NCI-H345 (cell line): ENCODE data around the gene CACNA2D2.

Experiments used
- DNase-seq: peaks from one replicate; lab custom pipeline; 2025; lab: John Stamatoyannopoulos, UW

Gene CACNA2D2

DNA sequence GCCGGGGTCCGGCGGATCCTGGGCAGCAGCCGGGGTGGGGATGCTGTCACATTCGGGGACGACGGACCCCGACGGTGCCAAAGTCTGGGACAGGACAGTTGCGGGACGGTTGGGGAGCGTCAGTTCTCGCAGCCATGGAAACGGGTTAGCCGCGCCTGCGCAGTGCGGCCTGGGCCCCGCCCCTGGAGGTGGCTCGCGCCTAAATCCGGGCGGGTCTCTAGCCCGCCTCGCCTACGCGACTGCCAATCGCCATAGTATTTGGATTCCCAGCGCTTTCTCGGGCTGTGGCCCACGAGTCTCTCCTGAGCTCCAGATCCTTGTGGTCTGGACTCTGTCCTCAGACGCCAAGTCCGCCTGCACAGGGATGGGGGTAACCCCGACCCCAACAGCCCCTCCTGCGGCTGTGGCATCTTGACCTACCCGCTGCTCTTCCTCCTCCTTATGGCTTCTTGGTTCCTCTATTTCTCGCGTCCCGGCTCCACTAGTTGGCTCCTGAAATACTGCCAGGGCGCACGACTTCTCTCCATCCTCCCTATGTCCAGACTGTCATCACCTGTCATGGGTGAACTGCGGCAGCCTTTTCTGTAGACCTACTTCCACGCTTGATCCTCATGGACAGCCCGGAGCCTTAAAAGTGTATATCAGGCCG lies 157.7 kb downstream of the CACNA2D2 start, which contains the start of gene ZMYND10:
ZMYND10 (minus strand) TSS at position 147 of the 649 bp plus-strand sequence. CDS start 153 bp downstream, outside the sequence.
- peak; percentile 66 for DNase-seq

DNA sequence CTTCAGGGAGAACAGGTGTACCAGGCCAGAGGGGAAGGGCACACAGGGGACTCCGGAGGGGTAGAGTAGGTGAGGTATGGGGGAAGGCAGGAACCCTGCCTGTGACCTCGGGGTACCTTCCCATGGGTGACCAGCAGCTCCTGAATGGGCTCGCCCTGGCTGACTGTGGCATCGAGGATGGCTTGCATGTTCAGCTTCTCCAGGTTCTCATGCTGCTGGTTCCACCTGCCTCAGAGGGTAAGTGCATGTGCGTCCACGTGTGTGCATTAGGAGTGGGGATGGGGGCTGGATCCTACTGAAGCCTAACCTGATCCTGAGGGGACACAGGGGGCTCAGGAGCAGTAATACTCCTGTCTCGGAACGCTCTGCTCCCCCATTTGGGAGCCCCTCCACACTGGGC lies 158.4 kb downstream of the CACNA2D2 start:
- no peak for DNase-seq

DNA sequence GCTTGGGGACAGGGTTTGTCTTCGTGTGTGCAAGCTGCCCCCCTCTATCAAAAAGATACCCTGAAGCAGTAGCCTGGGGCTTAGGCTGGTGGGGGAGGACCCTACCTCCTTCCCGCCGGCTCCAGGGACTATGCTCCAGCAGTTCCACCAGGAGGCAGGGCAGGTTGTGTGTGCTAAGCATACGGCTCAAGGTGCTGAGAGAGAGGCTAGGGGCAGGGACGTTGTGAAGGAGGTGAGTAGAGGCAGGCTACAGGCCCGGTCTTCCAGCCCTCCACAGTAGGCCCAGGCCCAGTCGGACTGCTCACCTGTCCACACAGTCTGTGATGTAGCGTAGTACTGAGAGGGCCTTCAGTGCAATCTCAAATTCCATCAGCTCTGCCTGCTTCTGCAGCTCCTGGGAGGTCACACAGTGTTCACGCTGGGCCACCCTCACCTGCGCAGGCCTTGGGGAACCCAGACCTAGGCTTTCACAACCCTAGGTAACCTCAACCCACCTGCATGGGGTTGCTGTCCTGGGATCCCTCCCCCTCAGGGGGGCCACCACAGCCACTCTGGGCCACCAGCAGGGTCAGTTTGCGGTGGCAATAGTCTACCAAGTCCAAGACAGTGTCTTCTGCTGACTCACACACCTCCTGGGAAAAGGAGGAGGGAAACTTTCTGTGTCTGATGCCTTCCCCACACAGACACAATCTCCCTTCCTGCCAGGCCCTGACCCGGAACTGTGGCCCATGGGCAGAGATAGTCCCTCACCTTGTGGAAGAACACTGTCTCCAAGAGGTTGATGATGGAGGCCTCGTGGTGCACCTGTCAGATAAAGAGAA lies 160.4 kb downstream of the CACNA2D2 start:
- DNase-seq: no peak

DNA sequence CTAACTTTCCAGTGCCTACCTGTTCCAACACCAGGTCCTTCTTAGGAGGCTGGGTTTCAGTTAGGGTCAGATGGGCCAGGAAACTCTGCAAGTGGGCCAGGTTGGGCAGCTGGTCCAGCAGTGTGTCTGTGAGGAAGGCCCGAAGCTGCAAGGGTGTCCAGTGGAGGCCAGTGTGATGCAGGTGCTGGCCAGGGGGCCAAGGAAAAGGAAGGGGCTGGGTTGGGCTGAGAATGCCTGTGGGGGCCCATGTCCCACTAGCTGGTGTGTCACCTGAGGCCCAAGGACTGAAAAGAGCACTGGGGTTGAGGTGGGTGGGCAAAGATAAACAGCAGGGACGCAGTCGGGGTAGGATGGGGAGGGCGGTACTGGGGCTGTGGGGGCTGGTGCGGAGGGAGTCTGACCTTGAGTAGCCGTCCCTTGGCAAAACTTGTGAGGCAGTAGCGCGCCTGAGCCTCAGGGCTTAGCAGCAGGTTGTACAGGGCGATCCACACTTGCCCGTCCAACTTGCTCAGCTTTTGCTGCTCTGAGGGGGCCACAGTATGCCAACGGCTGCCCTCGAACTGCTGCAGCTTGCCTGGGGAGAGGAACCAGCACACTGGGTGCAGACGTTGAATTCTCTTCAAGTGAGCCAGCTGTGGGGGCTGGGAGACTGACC lies 161.3 kb downstream of the CACNA2D2 start:
- DNase-seq: no peak

DNA sequence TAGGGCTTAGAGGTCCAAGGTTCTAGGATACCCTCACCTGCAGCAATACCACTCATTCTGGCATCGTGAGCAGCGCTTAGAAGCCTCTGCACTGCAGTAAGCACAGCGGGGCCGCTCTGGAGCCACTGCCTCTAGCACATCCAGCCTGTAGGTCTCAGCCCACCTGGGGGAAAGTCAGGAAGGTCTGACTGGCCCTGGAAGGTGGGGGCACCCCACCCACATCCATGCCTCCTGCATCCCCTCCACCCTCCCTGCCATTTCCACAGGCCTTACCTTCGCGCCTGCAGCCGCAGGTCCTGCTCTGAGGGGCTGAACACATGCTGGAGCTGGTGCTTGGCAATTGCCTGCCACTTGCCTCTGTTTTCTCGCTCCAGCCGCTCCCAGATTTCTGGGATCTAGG lies 161.9 kb downstream of the CACNA2D2 start:
- no peak for DNase-seq

DNA sequence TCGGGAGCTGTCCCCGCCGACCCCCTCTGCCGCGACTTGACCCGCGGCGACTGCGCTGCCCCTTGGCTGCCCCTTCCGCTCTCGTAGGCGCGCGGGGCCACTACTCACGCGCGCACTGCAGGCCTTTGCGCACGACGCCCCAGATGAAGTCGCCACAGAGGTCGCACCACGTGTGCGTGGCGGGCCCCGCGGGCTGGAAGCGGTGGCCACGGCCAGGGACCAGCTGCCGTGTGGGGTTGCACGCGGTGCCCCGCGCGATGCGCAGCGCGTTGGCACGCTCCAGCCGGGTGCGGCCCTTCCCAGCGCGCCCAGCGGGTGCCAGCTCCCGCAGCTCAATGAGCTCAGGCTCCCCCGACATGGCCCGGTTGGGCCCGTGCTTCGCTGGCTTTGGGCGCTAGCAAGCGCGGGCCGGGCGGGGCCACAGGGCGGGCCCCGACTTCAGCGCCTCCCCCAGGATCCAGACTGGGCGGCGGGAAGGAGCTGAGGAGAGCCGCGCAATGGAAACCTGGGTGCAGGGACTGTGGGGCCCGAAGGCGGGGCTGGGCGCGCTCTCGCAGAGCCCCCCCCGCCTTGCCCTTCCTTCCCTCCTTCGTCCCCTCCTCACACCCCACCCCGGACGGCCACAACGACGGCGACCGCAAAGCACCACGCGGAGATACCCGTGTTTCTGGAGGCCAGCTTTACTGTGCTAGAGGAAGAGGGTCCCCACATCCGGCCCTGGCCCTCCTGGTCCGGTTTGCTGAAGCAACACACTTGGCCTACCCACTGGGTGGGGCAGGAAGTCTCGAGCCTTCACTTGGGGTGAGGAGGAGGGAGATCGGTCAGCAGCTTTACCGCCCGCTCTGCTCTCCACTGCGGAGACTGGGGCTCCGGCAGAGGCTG lies 162.7 kb downstream of the CACNA2D2 start, which contains the start of gene RASSF1:
RASSF1 (minus strand) TSS at position 389 of the 882 bp plus-strand sequence; CDS start at position 358, 31 bp downstream.
- DNase-seq: no peak

DNA sequence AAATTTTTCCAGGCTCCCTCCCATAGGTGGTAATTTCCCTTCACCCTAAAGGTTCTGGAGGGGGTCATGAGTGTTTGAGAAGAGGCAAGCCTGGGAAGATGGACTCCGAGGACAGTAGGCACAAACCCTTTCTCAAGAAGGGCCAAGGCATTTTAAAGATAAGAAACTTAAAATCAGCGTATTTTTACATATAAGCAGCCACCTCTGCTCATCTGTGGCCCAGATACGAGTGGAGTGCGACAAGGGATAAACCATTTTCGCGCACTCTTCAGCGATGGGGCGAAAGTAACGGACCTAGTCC lies 163.3 kb downstream of the CACNA2D2 start:
- no peak for DNase-seq

DNA sequence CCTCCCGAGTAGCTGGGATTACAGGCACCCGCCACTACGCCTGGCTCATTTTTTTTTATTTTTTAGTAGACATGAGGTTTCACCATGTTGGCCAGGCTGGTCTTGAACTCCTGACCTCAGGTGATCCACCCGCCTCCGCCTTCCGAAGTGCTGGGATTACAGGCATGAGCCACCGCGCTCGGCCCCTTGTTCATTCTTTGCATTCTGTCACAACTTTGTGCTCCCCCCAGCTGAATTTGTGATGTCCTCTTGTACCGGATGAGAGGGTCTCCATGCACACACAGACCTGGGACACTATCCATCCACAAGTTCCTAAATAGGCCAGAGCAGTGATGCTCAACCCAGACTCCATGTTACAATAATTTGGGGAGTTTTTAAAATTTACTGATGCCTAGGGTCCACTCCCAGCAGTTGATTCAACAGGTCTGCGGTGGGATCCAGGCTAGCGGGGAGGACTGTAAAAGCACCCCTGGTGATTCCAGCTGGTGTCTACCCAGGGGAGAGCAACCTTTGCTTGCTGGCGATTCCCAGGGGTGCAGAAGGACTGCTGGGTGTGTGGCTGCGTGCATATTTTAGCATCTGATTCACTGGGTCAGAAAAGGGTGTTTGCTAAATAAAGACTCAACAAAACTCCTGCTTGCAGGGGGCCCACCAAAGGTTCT lies 163.8 kb downstream of the CACNA2D2 start:
- no peak for DNase-seq

DNA sequence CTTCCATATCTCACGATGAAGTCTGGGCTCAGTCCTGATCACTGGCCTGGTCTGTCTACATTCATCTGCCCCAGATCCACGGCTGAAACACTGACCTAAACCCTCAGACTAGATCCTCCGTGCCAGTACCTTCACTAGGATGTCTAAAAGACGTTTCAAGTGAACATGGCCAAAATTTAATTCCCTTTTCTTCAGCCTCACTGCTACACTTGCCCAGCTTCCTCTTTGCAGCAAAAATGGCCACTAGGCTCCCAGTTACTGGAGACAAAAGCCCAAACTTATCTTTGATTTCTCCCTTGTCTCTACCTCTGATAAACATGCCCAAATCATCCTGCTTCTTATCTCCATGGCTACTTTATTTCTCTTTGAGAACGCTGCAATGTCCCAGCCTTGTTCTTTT lies 164.5 kb downstream of the CACNA2D2 start:
- DNase-seq: no peak

DNA sequence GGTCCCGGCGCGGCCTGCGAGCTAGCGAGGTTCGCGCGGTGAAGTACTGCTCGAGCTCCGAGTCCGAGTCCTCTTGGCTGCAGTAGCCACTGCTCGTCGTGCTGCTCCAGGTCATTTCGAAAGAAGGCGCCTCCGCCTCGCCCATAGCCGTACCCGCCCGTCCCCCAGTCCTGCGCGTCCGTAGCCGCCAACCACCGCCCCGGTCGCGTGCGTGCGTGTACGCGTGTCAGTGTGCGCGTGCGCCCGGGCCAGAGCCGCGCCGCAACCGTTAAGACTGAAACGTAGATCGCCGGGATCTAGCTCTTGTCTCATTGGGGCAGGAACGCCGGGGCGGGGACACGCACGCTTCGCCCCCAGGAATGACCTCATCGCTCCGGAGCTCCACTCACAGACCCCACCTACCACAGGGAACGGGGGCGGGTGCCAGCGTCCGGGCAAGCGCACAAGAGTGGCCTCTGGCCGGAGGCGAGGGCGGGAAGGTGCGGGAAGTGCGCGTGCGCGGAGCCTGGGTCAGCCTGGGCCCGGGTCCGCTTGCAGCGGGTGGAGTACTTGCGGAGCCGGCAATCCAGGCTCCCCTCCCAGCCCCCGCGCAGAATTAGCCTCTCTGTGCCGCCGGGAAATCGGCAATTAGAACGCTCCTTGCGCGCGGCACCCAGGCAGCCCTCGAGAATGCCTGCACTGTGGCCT lies 166.1 kb downstream of the CACNA2D2 start:
- DNase-seq: peak; percentile 97

DNA sequence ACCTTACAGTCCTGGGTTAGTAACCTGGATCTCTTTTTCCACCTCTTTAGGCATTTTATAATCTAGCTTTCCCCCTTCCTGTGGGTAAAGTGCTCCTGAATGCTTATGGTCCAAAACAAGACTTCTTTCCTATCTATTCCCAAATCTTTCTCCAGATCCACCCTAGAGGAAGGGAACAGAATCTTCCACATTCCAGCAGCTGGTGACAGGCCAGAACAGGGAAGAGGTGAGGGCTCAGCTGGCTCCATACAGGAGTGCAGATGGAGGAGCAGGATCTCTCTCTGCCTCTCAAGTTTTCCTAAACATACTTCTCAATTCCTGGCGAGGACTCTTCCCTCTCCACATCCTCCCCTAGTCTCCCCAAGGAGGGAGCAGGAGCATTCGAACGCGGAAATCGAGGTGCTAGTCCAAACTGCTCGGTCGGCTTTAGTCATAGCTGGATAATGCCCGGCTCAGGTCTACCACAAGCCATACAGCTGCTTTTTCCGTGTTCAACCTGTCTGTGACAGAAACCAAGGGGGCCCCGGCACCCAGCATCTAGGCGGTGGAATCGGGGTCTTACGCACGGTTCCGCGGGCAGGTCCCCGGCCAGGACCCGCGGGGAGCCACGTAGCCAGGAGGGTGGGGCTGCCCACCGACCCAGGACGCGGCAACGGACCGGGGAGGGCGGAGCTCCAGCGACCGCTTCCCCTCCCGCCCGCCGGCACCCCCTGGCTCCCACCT lies 166.8 kb downstream of the CACNA2D2 start:
- DNase-seq: no peak

DNA sequence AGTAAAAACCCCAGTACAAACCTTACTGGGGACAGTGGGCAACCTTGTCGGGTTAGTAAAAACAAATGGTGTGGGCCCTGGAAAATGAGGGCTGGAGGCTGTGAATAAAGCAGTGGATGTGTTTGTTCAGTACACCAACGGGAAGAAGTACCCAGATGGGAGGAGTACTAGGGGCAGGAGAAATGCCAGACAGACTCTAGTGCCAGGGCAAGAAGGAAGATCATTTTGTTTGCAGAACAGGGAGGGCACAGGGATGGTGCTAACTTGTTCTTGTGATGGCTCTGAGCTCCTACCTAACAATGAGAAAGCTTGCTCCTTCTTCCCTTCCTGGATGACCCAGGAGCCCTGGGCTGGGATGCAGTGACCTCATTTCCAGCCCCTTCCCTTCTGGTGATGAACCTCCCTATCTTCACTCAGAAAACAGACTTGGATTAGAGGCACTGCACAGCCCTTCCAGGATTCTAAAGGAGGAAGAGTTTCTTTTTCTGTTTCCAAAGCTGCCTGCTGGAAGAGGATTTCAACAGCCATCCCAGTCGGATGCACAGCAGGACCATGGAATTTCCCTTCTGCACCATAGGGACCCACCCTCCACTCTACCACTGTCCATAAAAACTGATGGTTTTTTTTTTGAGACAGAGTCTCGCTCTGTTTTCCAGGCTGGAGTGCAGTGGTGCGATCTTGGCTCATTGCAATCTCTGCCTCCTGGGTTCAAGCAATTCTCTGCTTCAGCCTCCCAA lies 168.9 kb downstream of the CACNA2D2 start:
- no peak for DNase-seq

DNA sequence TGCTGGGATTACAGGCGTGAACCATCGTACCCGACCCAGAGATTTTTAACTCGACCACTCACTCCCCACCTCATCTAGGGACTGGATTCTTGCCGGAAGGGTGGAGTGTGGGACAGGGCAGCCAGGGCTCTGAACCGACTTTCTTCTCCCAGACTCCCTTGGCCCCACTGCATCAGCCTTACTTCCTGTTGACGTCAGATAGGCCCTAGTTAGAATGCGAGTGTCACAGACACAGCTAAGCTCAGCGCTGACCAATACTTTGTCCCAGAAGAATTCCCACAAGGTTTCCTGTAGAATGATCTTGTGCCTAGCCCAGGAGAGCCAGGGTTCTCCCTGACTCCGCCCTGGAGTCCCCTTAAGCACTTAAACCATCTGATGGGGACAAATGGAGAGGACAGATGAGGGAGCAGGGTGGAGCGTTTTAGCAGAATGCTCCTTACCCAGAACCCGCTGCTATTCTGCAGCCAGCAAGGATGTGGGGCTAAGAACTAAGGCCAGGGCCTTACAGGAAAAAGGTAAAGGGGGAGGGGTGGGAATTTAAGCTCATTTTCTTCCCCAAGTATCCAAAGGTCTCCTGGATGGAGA lies 169.6 kb downstream of the CACNA2D2 start:
- no peak for DNase-seq

DNA sequence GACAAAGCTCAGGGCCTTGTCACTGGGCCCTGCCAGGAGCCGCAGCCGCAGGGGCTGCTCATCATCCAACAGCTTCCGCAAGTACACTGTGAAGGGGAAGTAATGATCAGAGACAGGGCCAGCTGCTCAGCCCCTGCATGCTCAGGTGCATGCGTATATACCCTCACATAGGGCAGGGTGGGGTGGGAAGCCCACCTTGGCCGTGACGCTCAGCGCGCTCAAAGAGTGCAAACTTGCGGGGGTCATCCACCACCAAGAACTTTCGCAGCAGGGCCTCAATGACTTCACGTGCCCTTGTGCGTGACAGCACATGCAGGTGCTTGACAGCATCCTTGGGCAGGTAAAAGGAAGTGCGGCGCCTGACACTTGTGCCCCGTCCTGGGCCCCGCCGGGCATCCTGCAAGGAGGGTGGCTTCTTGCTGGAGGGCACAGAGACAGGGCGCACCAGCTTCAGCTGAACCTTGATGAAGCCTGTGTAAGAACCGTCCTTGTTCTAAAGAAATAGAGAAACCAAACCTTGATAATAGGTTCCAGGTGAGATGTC lies 172.0 kb downstream of the CACNA2D2 start:
- no peak for DNase-seq

DNA sequence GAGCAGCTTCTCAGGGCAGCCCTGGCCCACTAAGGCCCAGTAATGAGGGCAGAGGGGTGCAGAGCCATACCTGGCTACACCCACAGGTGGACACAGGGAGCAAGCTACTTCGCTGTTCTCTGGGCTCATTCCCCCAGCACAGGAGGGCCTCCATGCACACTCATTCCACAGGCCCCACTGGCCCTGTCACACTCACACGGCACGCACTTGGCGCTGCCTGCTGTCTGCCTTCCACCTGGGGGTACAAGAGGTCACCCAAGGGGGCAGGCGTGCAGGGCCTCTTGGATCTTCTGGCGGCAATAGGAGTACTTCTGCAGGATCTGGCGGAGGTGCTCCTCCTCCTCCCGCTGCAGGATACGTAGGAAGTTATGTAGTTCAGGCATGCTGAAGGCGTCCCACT lies 173.1 kb downstream of the CACNA2D2 start:
- DNase-seq: no peak

DNA sequence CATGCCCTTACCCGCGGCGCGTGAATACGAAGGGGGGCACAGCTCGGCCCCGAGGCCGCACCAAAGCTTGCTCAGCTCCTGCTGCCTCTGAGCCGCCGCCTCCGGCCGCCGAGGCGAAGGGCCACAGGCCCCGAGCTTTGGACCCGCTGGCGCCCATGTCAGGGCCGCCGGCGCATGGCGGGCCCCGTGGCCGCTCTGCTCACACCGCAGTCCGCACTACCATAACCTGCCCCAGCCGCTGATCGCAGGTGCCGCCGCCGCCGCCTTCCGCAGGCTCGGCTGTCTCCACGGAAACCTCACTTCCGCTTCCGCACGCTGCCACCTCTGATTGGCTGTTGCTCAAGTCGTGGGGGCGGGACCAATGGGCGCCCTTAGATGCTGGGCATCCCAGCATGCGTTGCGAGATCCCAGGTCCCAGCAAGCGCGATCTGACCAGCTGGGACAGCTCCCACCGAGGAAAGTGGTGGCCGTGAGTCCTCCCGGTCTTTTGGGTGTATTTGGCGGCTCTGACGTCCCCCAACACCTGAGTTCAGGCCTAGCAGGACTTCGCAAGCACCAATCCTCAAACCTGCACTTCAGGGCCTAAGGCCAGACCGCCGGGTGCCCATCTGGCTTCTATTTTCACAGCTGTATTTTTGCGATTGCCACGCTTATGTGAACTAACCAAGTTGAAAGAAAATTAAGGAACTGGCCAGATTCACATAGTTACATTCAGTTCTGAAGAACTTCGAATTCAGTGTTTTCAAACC lies 175.3 kb downstream of the CACNA2D2 start, which contains the start of gene TUSC2:
TUSC2 (minus strand) TSS at position 281 of the 749 bp plus-strand sequence; CDS start at position 157, 124 bp downstream.
- peak; percentile 92 for DNase-seq

DNA sequence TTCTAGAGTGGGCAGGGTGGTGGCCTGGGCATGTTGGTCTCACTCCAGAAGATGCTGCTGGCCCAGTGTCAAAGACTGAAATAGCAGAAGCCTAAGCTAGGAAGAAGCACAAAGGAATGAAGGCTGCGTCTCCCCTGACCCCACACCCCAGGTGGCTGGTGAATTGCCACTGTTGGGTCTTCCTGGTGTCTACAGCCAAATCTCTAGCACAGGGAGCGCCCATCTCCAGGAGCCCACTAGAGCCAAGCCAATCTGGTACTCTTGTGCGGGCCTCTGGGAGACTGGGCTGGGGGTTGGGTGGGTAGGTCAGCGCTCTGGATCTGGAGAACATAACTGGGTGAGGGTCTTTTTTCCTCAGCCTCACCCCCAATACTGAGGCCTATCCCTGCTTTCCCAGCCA lies 176.3 kb downstream of the CACNA2D2 start:
- no peak for DNase-seq

DNA sequence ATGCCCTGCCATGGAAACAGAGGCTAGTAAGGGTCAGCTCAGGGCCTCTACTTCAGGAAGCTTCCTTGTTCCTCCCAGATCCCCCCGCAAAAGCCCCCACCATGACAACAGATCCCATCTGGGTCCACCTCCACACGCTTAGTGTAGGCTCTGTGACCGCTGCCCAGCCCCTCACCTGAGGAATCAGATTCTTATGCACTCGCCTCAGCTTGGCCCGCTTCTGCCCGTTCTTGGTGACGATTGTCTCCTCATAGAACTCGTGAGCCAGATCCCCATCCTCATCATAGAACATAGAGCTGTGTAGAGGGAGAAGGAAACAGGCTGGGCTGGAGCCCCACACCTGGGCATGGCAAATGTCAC lies 177.3 kb downstream of the CACNA2D2 start:
- no peak for DNase-seq
